Pulmonary artery endothelial cell (primary cell): ENCODE results near the gene IQSEC1. TPM values are rescaled to one million over a fixed set of nuclear protein-coding genes. Genes with fewer than 3 reads are reported as not detected.

Experiments
- DNase-seq: peaks from one replicate; pipeline ENCODE4 v3.0.0-alpha.2; 2011; ENCODE audit warnings: low read depth, low spot score
- total RNA-seq: library from RNA; depleted of rRNA; stranded (reverse); fragments of >200 nt; gene quantifications from 2 replicates; pipeline ENCODE4 v1.2.3, GENCODE V29; 2014

IQSEC1 gene
- total RNA-seq, 1 donor from 2014 or later, result 8.9 TPM

GRCh38 chr3:13049400-13049799 lies 23.8 kb downstream of the IQSEC1 start:
- DNase-seq, result no peak

- DNase-seq, result no peak
These were observed 25.7 kb downstream of the IQSEC1 start for GRCh38 chr3:13047296-13048165.

GRCh38 chr3:13046569-13047274 lies 26.5 kb downstream of the IQSEC1 start:
- DNase-seq, result no peak

- no peak for DNase-seq
These were observed 27.2 kb downstream of the IQSEC1 start for GRCh38 chr3:13045904-13046568.

GRCh38 chr3:13045241-13045903 lies 27.9 kb downstream of the IQSEC1 start:
- no peak for DNase-seq

GRCh38 chr3:13044496-13045240 lies 28.6 kb downstream of the IQSEC1 start:
- DNase-seq, result no peak

GRCh38 chr3:13043656-13044055 lies 29.6 kb downstream of the IQSEC1 start:
- DNase-seq, result no peak

GRCh38 chr3:13042715-13043271 lies 30.4 kb downstream of the IQSEC1 start:
- DNase-seq, result no peak

GRCh38 chr3:13042127-13042701 lies 31.0 kb downstream of the IQSEC1 start:
- no peak for DNase-seq

- no peak for DNase-seq
These were observed 32.0 kb downstream of the IQSEC1 start for GRCh38 chr3:13041113-13041776.

GRCh38 chr3:13040361-13041074 lies 32.7 kb downstream of the IQSEC1 start:
- DNase-seq, result no peak

- DNase-seq, result no peak
These were observed 33.9 kb downstream of the IQSEC1 start for GRCh38 chr3:13039213-13039896.

- DNase-seq, result no peak
These were observed 35.6 kb downstream of the IQSEC1 start for GRCh38 chr3:13037458-13038117.

- DNase-seq, result no peak
These were observed 38.4 kb downstream of the IQSEC1 start for GRCh38 chr3:13034861-13035260.

- DNase-seq, result no peak
These were observed 39.0 kb downstream of the IQSEC1 start for GRCh38 chr3:13034109-13034800.

- no peak for DNase-seq
These were observed 41.0 kb downstream of the IQSEC1 start for GRCh38 chr3:13032206-13032605.

- no peak for DNase-seq
These were observed 41.6 kb downstream of the IQSEC1 start for GRCh38 chr3:13031621-13032020.
